HG02623 (cell line): ENCODE measurements around the gene CAPZB.

Experiments
- ATAC-seq: cut with Tn5 transposase; IDR thresholded peaks from one replicate; pipeline ENCODE4 v1.9.1; 2021; ENCODE audit warnings: moderate library complexity; ENCODE audit not compliant: unreplicated experiment

CAPZB gene

GRCh38 chr1:19353596-19353995, 131.7 kb downstream of the CAPZB start:
- no peak for ATAC-seq

GRCh38 chr1:19352839-19353238, 132.5 kb downstream of the CAPZB start:
- ATAC-seq: no peak

GRCh38 chr1:19351873-19352272, 133.5 kb downstream of the CAPZB start:
- ATAC-seq: no peak

GRCh38 chr1:19350566-19350965, 134.8 kb downstream of the CAPZB start:
- ATAC-seq: no peak

GRCh38 chr1:19349999-19350398, 135.3 kb downstream of the CAPZB start:
- no peak for ATAC-seq

GRCh38 chr1:19348441-19349198, 136.7 kb downstream of the CAPZB start:
- ATAC-seq: no peak

- ATAC-seq: no peak
Observed at GRCh38 chr1:19347533-19348172, 137.7 kb downstream of the CAPZB start.

GRCh38 chr1:19346026-19346425, 139.3 kb downstream of the CAPZB start:
- ATAC-seq: no peak

- no peak for ATAC-seq
Observed at GRCh38 chr1:19345391-19345790, 139.9 kb downstream of the CAPZB start.

GRCh38 chr1:19344831-19345230, 140.5 kb downstream of the CAPZB start:
- ATAC-seq: no peak

GRCh38 chr1:19344372-19344810, 140.9 kb downstream of the CAPZB start:
- no peak for ATAC-seq

- no peak for ATAC-seq
Observed at GRCh38 chr1:19343617-19344350, 141.6 kb downstream of the CAPZB start.

GRCh38 chr1:19342894-19343616, 142.3 kb downstream of the CAPZB start:
- no peak for ATAC-seq

- ATAC-seq: no peak
Observed at GRCh38 chr1:19342062-19342750, 143.1 kb downstream of the CAPZB start.

GRCh38 chr1:19341201-19342061, 143.9 kb downstream of the CAPZB start:
- no peak for ATAC-seq

- ATAC-seq: no peak
Observed at GRCh38 chr1:19340387-19340937, 144.9 kb downstream of the CAPZB start.

GRCh38 chr1:19339214-19339861, 146.0 kb downstream of the CAPZB start:
- ATAC-seq: no peak

- no peak for ATAC-seq
Observed at GRCh38 chr1:19338323-19338762, 147.0 kb downstream of the CAPZB start.

GRCh38 chr1:19337289-19337688, 148.1 kb downstream of the CAPZB start:
- no peak for ATAC-seq
